Measurements from ENCODE around the gene MEAK7.

GRCh38 chr16:84486551-84487235 is 17.8 kb downstream of the MEAK7 start:
- no peak for TF ChIP-seq CTCF (IDR thresholded peaks at IDR 0.05)
- TF ChIP-seq POLR2A (IDR thresholded peaks at IDR 0.05): no peak

Measured in adrenal gland (tissue), 5 donors.